22Rv1 (cell line): ENCODE measurements around the gene CREG2.

Experiments
- ZFX ChIP-seq: fragments of 450-650 bp; IDR thresholded peaks from 2 replicates; pipeline ENCODE4 v1.6.1; 2017; ENCODE audit warnings: antibody characterized with exemption, borderline replicate concordance
- TF ChIP-seq, protein P1 (sequence below): fragments of 450-650 bp; IDR thresholded peaks from 2 replicates; pipeline ENCODE4 v1.5.1; 2017; ENCODE audit warnings: mild to moderate bottlenecking

DNA sequence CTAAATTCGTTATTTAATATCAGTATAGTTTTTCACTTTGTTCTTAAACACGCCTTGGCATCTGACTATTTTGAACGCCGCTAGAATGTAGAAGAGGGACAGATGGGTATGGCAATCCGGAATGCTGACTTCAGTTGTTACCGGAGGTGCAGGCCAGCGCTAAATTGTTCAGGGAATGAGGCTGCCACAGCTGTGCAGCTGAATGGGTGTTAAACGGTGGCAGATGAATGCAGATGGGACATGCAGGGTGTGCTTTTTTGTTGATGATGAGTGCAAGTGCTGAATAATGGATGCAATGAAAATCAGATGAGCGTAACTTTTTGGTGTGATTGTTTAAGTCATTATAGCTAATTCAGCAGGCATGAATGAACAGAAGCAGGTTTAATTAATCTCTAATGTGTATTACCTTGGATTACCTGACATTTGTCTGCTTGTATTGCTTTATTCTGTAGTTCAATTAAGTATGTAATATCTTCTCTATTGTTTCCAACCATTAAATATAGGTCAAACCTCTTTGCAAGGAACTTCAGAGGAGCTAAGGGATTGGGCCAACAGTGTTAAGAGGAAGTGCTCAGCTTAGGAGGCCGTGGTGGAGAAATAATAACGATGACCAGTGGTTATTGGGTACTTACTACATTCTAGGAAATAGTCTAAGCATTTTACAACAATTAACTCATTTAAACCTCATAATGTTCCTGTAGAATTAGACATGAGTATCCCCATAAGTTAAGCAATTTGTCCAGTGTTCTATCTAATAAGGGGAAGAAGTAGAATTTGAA is 11.9 kb upstream of the CREG2 start:
- TF ChIP-seq, protein P1, sequence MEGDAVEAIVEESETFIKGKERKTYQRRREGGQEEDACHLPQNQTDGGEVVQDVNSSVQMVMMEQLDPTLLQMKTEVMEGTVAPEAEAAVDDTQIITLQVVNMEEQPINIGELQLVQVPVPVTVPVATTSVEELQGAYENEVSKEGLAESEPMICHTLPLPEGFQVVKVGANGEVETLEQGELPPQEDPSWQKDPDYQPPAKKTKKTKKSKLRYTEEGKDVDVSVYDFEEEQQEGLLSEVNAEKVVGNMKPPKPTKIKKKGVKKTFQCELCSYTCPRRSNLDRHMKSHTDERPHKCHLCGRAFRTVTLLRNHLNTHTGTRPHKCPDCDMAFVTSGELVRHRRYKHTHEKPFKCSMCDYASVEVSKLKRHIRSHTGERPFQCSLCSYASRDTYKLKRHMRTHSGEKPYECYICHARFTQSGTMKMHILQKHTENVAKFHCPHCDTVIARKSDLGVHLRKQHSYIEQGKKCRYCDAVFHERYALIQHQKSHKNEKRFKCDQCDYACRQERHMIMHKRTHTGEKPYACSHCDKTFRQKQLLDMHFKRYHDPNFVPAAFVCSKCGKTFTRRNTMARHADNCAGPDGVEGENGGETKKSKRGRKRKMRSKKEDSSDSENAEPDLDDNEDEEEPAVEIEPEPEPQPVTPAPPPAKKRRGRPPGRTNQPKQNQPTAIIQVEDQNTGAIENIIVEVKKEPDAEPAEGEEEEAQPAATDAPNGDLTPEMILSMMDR: no peak
- TF ChIP-seq ZFX: no peak
